ENCODE data around the gene L1TD1.
"Not testable (repeated sequence)": the region's sequence is repeated elsewhere in the genome, so short reads cannot be mapped to it uniquely, and the experiment has no call there.

The L1TD1 gene

GRCh38 chr1:62194651-62195544 lies at the start of gene L1TD1:
L1TD1 (plus strand) TSS chr1:62194849; CDS start chr1:62206629, 11,780 bp downstream.
- no peak for DNase-seq

DNA sequence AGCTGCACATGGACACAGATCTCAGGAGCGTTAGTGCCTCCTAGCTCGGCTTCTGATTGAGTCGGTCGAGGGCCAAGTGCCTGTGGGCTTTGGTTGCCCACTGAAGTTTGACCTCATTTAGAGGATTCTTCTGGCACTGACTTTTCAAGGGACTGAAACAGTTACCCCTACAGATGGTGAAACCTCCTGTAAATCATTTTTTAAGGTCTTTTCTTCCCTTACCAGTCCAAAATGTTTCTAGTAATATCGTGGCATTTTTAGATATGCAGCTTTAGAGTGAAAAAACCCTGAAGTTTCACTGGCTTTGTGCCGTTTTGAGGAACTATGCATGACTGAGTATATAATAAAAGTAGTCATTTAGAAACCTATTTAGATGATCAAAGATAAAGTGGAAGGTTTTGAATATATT lies 34.7 kb upstream of the L1TD1 start:
- no peak for DNase-seq

GRCh38 chr1:62161711-62162110 lies 32.9 kb upstream of the L1TD1 start:
- no peak for DNase-seq

DNA sequence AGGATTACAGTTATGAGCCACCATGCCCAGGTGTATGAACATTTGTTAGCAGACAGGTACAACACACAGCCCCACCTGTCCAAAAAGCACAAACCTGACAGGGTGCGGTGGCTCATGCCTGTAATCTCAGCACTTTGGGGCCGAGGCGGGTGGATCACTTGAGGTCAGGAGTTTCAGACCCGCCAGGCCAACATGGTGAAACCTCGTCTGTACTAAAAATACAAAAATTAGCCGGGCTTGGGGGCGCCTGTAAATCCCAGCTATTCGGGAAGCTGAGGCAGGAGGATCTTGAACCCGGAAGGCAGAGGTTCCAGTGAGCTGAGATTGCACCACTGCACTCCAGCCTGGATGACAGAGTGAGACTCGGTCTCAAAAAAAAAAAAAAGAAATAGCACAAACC lies 24.3 kb upstream of the L1TD1 start:
- DNase-seq, result not testable (repeated sequence)

DNA sequence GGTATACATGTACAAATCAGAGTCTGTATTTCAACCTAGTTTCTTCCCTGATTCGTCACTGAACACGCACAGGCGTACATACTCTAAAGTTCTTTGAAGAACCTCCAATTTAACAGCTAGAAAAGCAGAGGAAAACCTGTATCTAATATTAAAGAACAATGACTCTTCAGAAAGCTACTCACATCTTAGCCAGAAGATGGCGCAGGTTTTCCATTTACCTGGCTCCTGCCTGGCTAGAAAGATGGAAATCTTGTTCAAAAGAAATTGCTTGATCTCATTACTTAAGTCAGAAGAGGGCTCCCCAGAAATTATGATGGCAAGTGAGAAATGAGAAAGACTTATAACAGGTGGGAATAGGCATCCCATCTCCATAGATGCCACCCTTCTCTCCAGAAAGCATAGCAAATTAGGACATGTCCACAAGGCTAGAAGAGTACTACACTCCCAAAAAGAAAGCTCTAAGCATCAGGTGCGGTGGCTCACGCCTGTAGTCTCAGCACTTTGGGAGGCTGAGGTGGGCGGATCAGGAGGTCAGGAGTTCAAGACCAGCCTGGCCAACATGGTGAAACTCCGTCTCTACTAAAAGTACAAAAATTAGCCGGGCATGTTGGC lies 19.0 kb upstream of the L1TD1 start:
- DNase-seq, result peak; percentile 13

DNA sequence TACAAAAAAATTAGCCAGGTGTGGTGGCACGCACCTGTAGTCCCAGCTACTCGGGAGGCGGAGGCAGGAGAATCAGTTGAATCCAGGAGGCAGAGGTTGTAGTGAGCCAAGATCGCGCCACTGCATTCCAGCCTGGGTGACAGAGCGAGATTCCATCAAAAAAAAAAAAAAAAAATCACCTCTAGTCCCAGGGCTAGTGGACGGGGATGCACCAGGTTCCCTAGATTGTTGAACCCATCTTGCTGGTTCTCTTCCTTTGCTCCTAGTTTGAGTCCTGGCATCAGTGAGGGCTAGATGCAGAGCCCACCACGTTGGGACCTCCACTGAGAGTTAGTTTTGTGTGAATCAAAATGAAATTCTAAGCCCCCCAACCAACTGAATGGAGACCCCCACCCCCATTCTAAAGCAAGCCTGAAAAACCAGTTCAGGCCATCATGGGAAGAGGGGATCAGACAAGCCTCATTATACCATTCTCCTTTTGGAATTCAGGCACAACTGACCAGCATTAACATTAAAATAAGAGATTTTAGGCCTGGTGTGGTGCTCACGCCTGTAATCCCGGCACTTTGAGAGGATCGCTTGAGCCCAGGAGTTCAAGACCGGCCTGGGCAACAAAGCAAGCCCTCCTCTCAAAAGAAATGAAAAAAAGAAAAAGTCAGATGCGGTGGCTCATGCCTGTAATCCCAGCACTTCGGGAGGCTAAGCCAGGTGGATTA lies 17.9 kb upstream of the L1TD1 start:
- DNase-seq, result no peak

- DNase-seq, result no peak
Observed at GRCh38 chr1:62177621-62178020, 17.0 kb upstream of the L1TD1 start.

GRCh38 chr1:62178372-62178771 lies 16.3 kb upstream of the L1TD1 start:
- DNase-seq, result no peak

DNA sequence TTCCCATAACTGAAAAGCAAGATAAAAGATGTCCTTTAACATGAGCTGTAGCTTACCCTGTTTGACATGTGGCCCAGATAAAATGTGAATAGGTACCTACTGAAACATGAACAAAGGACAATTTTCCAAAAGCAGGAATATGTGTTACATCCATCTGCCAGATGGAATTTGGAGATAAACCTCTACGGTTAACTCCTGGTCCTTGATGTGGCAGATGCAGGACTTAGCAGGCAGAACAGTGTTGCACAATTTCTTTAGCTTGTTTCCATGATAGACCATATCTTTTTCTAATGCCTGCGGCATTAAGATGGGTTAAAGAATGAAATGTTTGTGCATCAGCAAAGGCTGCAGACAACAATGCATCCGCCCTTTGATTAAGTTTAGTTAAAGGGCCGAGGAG lies 14.6 kb upstream of the L1TD1 start:
- not testable (repeated sequence) for DNase-seq

DNA sequence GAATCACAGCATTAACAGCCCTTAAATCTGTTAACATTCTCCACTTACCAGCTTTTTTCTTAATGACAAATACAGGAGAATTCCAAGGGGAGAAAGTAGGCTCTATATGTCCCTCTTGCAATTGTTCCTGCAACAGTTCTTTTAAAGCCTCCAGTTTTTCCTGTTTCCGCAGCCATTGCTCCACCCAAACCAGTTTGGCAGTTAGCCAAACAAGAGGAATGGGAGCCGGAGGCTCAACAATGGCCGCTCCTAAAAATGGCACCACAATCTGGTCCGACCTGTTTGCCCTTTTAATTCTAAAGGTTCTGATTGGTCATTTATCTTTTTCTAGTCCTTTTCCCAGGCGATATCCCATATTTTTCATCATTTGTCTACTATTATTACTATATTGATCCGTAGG lies 14.0 kb upstream of the L1TD1 start:
- no peak for DNase-seq

DNA sequence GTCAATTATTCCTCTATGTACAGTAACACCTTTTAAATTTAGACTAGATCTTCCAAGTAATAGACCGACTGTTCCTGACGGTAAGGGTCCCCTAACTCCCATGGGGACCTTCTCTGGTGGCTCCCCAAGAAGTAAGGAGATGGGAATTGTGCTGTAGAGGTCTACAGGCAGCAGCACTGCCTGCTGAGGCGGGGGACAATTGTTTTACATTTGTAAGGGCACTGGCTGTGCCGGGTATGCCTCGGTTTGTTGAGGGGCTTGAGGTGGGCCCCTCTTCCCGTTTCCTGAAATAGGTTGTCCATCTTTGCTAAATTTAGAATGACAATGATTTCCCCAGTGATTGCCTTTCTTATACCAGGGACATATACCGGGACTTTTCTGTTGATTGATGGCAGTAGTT lies 13.1 kb upstream of the L1TD1 start:
- no peak for DNase-seq

GRCh38 chr1:62182157-62182556 lies 12.5 kb upstream of the L1TD1 start:
- not testable (repeated sequence) for DNase-seq

DNA sequence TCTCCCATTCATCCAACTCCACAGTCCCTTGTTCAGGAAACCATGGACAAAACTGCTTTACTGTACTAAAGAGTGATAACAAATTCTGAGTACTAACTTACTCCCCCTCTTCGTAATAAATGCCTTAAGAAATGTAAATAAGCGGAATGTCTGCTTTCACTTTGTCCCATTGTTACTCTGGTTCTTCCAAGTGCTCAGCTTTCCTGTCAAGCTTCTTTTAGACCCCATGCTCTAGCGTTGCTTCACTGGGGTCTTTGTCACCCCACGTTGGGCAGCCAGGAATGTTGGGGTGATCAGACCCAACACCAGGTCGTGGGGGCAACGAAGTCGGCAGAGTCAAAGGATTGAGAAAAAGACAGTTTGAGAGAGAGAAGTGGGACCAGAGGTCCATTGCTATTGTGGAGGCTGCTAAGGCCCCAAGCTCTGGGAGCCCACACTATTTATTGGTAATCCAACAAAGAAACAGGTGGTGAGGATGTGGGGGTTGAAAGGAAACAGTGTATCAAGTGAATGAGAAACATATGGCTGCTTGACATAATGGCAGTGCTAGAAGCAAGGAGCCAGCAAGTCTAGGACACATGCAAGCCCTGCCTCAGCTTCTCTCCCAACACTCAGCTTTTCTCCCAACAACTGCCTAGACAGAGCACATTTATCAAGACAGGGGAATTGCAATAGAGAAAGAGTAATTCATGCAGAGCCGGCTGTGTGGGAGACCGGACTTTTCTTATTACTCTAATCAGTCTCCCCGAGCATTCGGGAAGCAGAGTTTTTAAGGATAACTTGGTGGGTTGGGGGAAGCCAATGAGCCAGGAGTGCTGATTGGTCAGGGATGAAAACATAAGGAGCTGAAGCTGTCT lies 11.3 kb upstream of the L1TD1 start:
- not testable (repeated sequence) for DNase-seq

DNA sequence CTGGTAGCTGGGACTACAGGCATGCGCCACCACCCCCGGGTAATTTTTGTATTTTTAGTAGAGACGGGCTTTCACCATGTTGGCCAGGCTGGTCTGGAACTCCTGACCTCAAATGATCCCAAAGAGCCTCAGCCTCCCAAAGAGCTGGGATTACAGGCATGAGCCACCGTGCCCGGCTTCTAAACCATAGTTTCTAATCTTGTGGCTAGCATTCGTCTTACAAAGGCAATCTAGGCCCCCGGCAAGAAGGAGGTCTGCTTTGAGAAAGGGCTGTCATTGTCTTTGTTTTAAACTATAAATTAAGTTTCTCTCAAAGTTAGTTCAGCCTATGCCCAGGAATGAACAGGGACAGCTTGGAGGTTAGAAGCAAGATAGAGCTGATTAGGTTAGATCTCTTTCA lies 10.3 kb upstream of the L1TD1 start:
- no peak for DNase-seq

GRCh38 chr1:62185233-62185632 lies 9.4 kb upstream of the L1TD1 start:
- DNase-seq, result not testable (repeated sequence)

GRCh38 chr1:62185677-62186076 lies 9.0 kb upstream of the L1TD1 start:
- no peak for DNase-seq

- DNase-seq, result no peak
Observed at GRCh38 chr1:62187548-62187947, 7.1 kb upstream of the L1TD1 start.

DNA sequence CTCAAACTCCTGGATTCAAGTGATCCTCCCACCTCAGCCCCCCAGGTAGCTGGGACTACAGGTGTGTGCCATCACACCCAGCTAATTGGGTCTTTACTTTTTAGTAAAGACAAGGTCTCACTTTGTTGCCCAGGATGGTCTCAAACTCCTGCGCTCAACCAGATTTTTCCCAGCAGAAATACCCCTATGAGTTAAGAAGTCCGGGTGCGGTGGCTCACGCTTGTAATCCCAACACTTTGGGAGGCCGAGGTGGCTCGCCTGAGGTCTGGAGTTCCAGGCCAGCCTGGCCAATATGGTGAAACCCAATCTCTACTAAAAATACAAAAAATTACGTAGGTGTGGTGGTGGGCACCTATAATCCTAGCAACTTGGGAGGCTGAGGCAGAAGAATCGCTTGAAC lies 6.5 kb upstream of the L1TD1 start:
- no peak for DNase-seq

DNA sequence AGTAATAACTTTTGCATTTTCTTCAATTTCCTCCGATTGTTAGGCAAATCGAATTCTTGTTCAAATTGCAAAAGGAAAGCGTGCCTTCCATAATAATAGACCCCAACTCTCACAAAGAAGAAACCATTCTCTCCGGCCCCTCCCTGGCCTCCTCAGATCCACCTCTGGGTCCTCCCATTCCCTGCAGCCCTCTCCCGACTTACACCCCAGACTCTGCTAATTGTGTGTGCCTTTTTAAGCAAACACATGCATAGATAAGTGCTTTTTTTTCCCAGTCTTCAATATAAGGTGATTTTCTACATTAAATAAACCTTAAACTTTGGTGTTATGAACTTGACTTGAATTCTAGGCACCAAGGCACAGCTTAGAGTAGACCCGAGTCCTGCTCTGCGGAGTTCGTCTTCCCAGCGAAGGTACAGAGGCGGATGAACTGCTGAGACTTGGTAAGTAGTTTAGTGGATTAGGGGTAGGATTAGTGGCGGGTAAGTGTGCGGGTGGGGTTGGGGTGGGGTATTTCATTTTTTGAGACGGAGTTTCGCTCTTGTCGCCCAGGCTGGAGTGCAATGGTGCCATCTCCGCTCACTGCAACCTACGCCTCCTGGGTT lies 1.5 kb downstream of the L1TD1 start:
- no peak for DNase-seq

DNA sequence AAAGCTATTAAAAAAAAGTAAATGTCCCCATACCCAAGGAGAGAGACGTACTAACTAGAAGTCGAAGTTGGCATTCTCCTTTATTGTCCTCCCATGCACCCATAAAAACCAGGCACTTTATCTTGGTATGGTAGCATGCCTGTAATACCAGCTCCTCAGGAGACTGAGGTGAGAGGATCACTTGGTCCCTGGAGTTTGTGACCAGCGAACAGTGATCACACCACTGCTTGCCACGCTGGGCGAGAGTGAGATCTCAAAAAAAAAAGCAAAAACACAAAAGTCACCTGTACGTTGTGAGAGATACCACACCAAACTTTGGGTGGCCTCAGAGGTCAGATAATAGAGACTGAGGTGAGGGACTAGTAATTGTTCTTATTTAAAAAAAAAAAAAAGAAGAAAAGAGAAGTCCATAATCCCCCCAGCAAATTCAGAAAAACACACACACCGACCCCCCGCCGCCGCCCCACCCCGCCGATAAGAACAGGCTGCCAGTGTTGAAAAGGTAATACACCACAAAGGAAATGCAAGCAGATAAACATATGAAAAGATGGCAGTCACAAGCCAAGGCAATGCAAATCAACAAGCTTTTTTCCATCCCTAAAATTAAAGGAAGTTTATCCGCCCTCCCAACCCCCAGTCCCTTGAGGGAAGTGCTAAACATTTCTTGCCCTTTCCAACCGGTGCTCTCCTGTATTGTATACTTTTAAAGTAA lies 3.6 kb downstream of the L1TD1 start:
- no peak for DNase-seq

GRCh38 chr1:62198781-62199125 lies 4.1 kb downstream of the L1TD1 start:
- DNase-seq, result no peak

DNA sequence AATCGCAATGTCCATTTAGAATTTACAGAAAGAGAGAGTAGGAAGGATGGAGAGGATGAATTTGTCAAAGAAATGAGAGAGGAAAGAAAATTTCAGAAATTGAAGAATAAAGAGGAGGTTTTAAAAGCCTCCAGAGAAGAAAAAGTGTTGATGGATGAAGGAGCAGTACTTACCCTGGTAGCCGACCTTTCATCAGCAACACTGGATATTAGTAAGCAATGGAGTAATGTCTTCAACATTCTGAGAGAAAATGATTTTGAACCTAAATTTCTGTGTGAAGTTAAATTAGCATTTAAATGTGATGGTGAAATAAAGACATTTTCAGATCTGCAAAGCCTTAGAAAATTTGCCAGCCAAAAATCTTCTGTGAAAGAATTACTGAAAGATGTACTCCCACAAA lies 12.5 kb downstream of the L1TD1 start:
- DNase-seq, result no peak
